ENCODE results near the gene MBD3.
"Not testable (repeated sequence)": the region's sequence is repeated elsewhere in the genome, so short reads cannot be mapped to it uniquely, and the experiment has no call there.

Gene MBD3

GRCh38 chr19:1555487-1556389 lies 36.9 kb downstream of the MBD3 start:
- H3K4me3 ChIP-seq (ENCODE audit: low read length): no peak overlapping the region
- DNase-seq (ENCODE audit: low read depth, low spot score): no peak

GRCh38 chr19:1554968-1555367 lies 37.7 kb downstream of the MBD3 start:
- no peak for DNase-seq (ENCODE audit: low read depth, low spot score)
- no peak overlapping the region for H3K4me3 ChIP-seq (ENCODE audit: low read length)

GRCh38 chr19:1553415-1553814 lies 39.2 kb downstream of the MBD3 start:
- no peak overlapping the region for H3K4me3 ChIP-seq (ENCODE audit: low read length)
- no peak for DNase-seq (ENCODE audit: low read depth, low spot score)

GRCh38 chr19:1551068-1552040 lies 41.3 kb downstream of the MBD3 start:
- no peak overlapping the region for H3K4me3 ChIP-seq (ENCODE audit: low read length)
- DNase-seq (ENCODE audit: low read depth, low spot score): no peak

- no peak overlapping the region for H3K4me3 ChIP-seq (ENCODE audit: low read length)
- DNase-seq (ENCODE audit: low read depth, low spot score): no peak
These were observed 43.2 kb downstream of the MBD3 start for GRCh38 chr19:1549332-1549945.

GRCh38 chr19:1540365-1540925 lies 52.2 kb downstream of the MBD3 start:
- no peak for DNase-seq (ENCODE audit: low read depth, low spot score)
- H3K4me3 ChIP-seq (ENCODE audit: low read length): no peak overlapping the region

- H3K4me3 ChIP-seq (ENCODE audit: low read length); DNase-seq (ENCODE audit: low read depth, low spot score): not testable (repeated sequence)
These were observed 52.9 kb downstream of the MBD3 start for GRCh38 chr19:1539749-1540148.

- DNase-seq (ENCODE audit: low read depth, low spot score): no peak
- no peak overlapping the region for H3K4me3 ChIP-seq (ENCODE audit: low read length)
These were observed 53.7 kb downstream of the MBD3 start for GRCh38 chr19:1538978-1539377.

- not testable (repeated sequence) for H3K4me3 ChIP-seq (ENCODE audit: low read length); DNase-seq (ENCODE audit: low read depth, low spot score)
These were observed 57.0 kb downstream of the MBD3 start for GRCh38 chr19:1535699-1536098.

- DNase-seq (ENCODE audit: low read depth, low spot score): no peak
- H3K4me3 ChIP-seq (ENCODE audit: low read length): no peak overlapping the region
These were observed 57.7 kb downstream of the MBD3 start for GRCh38 chr19:1534972-1535371.

GRCh38 chr19:1533510-1534150 lies 59.0 kb downstream of the MBD3 start:
- H3K4me3 ChIP-seq (ENCODE audit: low read length): no peak overlapping the region
- no peak for DNase-seq (ENCODE audit: low read depth, low spot score)

- H3K4me3 ChIP-seq (ENCODE audit: low read length): no peak overlapping the region
- no peak for DNase-seq (ENCODE audit: low read depth, low spot score)
These were observed 60.7 kb downstream of the MBD3 start for GRCh38 chr19:1532003-1532402.

GRCh38 chr19:1531587-1531986 lies 61.1 kb downstream of the MBD3 start:
- no peak for DNase-seq (ENCODE audit: low read depth, low spot score)
- H3K4me3 ChIP-seq (ENCODE audit: low read length): no peak overlapping the region

- not testable (repeated sequence) for DNase-seq (ENCODE audit: low read depth, low spot score); H3K4me3 ChIP-seq (ENCODE audit: low read length)
These were observed 61.8 kb downstream of the MBD3 start for GRCh38 chr19:1530856-1531255.

- no peak for DNase-seq (ENCODE audit: low read depth, low spot score)
These were observed 63.2 kb downstream of the MBD3 start for GRCh38 chr19:1529430-1529816.

GRCh38 chr19:1528596-1529429 lies 63.9 kb downstream of the MBD3 start:
- no peak overlapping the region for H3K4me3 ChIP-seq (ENCODE audit: low read length)
- no peak for DNase-seq (ENCODE audit: low read depth, low spot score)

More at GRCh38 chr19:1529430-1529816, 63.2 kb downstream of the MBD3 start:
- no peak overlapping the region for H3K4me3 ChIP-seq (ENCODE audit: low read length)

- no peak for DNase-seq (ENCODE audit: low read depth, low spot score)
- no peak overlapping the region for H3K4me3 ChIP-seq (ENCODE audit: low read length)
These were observed 64.9 kb downstream of the MBD3 start for GRCh38 chr19:1527650-1528309.

All from Jurkat, Clone E6-1 (cell line).